Activated CD8-positive, alpha-beta memory T cell treated with anti-CD3 and anti-CD28 coated beads, Interleukin-2, amount 50 U/mL, for 1 hour (primary cell): ENCODE measurements around the gene TENM3.

Source experiments
- DNase-seq: peaks from one replicate; pipeline ENCODE4 v3.0.0-alpha.2; 2020; ENCODE audit errors: extremely low read depth

Gene TENM3

GRCh38 chr4:182776376-182777105 is 533.3 kb downstream of the TENM3 start:
- no peak for DNase-seq

- DNase-seq: no peak
Measured at GRCh38 chr4:182778222-182778982, 535.2 kb downstream of the TENM3 start.

GRCh38 chr4:182786991-182787390 is 543.8 kb downstream of the TENM3 start:
- DNase-seq: no peak

GRCh38 chr4:182788201-182788600 is 545.0 kb downstream of the TENM3 start:
- no peak for DNase-seq

- DNase-seq: no peak
Measured at GRCh38 chr4:182789529-182789928, 546.3 kb downstream of the TENM3 start.

- no peak for DNase-seq
Measured at GRCh38 chr4:182795446-182796238, 552.4 kb downstream of the TENM3 start.

- no peak for DNase-seq
Measured at GRCh38 chr4:182799515-182800215, 556.5 kb downstream of the TENM3 start.

- no peak for DNase-seq
Measured at GRCh38 chr4:182800216-182800515, 557.0 kb downstream of the TENM3 start.

GRCh38 chr4:182801636-182802035 is 558.4 kb downstream of the TENM3 start:
- DNase-seq: no peak

GRCh38 chr4:182802621-182803020 is 559.4 kb downstream of the TENM3 start:
- no peak for DNase-seq

- DNase-seq: no peak
Measured at GRCh38 chr4:182803235-182803634, 560.0 kb downstream of the TENM3 start.

GRCh38 chr4:182804131-182804530 is 560.9 kb downstream of the TENM3 start:
- no peak for DNase-seq

GRCh38 chr4:182805321-182805720 is 562.1 kb downstream of the TENM3 start:
- no peak for DNase-seq

GRCh38 chr4:182805750-182806149 is 562.5 kb downstream of the TENM3 start:
- DNase-seq: no peak

- no peak for DNase-seq
Measured at GRCh38 chr4:182806259-182807252, 563.4 kb downstream of the TENM3 start.

- no peak for DNase-seq
Measured at GRCh38 chr4:182807346-182807745, 564.1 kb downstream of the TENM3 start.

GRCh38 chr4:182807767-182808548 is 564.8 kb downstream of the TENM3 start:
- no peak for DNase-seq

GRCh38 chr4:182808673-182809416 is 565.6 kb downstream of the TENM3 start:
- no peak for DNase-seq

- DNase-seq: no peak
Measured at GRCh38 chr4:182809417-182810102, 566.4 kb downstream of the TENM3 start.
